Dermis blood vessel endothelial cell (primary cell): ENCODE results near the gene NPAS3. TPM values are rescaled to one million over a fixed set of nuclear protein-coding genes. Genes with fewer than 3 reads are reported as not detected.

Experiments used
- DNase-seq: peaks from one replicate; pipeline ENCODE4 v3.0.0; 2010
- total RNA-seq: library from RNA; depleted of rRNA; stranded (reverse); fragments of >200 nt; gene quantifications from 2 replicates; pipeline ENCODE4 v1.2.3, GENCODE V29; 2014

Gene NPAS3
- total RNA-seq, 1 donor from 2014 or later = not detected

DNA sequence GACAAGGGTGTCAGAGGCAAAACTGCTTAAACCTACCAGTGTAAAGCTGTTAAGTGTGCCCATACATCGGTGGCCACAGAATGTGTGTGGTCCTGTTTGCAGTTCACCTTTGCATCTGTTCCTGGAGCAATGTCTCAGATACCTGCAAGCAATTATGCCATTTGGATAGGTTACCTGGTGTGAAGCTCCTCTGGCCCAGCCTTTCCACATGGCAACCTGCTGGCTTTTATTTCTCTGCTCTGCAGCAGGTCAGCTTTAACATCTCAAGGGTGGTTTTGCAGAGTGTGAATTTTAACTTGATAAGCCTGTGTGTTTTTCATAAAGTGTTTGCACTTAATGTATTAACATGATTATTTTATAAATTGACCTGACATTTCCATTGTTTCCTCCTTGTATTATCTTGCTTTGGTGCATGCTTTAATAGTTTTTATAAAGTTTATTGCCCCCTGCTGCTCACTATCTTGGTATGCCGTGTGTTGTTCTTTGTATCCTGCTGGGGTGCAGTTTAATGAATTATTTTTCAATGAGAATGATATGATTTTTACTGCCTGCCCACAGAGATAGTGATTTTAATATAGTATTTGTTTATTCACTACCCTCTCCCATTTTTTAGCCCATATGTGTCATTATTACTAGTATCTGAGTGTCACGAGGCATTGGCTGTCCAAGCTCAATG is 403.8 kb downstream of the NPAS3 start:
- DNase-seq = no peak

DNA sequence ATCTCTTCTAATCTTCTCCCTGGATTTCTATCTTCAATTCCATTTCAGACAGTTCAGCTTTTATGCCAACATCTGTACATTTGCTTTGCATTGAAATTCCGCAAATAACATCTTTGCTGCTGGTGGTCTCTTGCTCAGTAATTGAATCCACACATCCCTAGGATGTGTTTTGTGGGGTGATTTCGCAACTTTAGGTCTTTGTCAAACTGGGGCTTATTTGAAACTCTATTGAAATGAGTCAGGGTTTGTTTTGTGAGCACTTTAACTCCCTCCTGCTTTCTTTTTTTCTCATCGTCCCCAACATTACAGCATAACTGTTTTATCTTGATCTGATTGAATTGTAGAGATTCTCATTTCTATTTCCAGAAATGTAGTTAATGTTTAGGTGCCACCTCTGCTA is 404.3 kb downstream of the NPAS3 start:
- no peak for DNase-seq

DNA sequence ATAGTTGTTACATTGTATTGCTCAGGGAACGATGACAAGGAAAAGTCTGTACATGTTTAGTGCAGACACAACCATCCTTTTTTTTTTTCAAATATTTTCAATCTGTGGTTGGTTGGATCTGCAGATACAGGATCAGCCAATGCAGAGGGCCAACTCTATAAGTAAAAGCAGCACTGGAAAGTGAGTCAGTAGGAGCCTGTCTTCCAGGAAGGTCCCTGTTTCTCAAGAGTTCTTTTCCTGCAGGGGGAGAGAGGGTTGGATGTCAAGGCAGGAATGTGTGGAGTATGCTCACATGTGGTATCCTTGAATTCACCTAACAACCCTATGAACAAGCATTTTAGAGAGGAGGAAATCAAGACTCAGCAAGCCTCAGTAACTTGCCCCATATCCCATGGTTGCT is 409.1 kb downstream of the NPAS3 start:
- DNase-seq = no peak

DNA sequence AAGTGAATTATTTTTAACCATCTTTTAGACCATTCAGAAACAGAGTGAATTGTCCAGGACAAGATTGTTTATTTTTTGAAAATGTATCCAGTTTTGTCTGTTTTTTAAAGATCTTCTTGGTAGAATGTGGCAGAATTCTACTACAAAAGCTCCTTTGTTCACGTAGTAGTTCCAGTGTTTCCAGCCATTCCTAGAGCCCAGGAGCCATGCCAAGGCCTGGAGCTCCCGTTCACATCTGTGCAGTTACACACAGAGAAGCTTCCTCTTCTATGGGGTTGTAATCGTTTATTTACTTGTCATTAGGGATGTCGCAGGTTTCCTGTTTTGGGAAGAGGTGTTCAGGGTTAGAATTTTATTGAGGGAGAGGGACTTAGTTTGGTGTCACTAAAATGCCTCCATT is 409.8 kb downstream of the NPAS3 start:
- DNase-seq = no peak

DNA sequence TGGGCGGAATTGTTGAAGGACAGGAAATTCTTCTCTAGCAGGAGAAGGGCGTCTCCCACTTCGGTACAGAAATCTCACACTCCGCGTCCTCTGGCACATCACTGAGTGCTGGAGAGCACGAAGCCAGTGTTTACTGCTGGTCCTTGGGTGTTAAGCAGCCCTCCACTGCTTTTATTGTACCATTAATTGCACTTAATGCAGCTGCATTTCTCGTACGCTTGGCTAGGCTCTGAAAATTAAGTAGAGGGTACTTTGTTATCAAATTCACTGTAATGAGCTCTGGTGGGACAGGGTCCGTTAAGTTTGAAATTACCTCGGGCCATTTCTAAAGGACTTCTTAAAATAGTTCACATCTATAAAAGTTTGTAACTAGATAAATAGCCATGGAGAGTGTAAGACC is 411.2 kb downstream of the NPAS3 start:
- no peak for DNase-seq

DNA sequence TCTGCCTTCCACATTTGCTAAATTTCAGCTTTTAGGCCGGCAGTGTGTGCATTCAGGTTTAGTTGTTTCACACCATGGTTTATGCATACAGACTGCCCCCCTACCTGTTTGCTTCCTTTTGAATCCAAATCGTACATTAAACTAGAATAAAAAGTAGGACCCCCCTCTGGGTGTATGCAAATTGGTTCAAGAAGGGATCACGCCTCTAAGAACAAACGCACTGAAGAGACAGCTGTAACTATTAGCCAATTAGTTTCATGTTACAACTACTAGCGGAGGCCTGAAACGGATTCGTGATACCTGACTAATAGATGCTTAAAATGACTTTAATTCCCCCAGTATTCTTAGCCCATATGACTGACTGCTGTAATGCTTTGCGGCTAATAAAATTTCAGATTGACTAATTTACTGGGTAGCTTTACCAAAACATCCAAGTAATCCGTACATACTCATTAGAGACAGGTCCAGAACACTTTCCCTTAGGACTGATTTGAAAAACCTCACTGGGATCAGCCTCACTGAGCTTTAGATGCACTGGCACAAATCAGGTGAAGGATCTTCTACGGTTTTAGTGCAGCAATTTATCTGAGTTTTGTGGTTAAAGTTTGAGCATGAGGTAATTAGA is 411.8 kb downstream of the NPAS3 start:
- no peak for DNase-seq

GRCh38 chr14:33352821-33353220 is 414.1 kb downstream of the NPAS3 start:
- no peak for DNase-seq

- DNase-seq = no peak
These were observed 417.5 kb downstream of the NPAS3 start for GRCh38 chr14:33356181-33356580.

DNA sequence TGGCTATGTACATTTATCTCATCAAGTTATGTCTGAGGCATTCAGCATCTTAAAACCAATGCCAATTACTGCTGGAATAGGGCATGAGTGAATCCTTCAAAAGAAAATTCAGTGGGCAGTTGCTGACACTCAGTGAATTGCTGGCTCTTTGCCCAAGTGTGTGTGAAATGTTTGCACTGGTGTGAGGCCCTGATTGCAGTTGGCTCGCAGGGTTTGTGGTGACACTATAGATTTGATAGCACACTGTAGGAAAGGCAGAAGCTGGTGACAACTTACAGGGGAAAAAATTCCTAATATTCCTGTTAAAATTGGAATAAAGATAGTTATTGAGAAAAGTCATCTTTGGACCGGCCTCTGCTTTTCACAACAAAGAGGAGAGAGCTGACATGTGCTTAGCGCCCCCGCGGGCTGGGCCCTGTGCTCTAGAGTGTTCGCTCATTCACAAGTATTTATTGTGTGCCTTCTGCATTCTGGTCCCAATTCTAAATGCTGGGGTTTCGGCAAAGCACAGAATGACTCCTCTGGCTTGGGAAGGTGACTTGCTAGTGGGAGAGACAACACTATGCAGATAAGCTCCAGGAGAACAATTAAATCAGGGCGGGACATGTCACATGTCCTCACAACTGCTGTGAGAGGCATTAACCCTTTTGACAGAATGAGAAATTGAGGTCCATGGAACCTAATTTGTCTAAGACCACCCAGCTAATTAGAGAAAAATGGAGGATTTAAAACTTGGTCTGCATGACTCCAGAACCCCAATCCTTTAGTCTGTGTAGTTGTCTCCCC is 418.7 kb downstream of the NPAS3 start:
- DNase-seq = no peak

GRCh38 chr14:33359288-33359881 is 420.7 kb downstream of the NPAS3 start:
- DNase-seq = no peak

- DNase-seq = no peak
These were observed 424.3 kb downstream of the NPAS3 start for GRCh38 chr14:33362934-33363333.

DNA sequence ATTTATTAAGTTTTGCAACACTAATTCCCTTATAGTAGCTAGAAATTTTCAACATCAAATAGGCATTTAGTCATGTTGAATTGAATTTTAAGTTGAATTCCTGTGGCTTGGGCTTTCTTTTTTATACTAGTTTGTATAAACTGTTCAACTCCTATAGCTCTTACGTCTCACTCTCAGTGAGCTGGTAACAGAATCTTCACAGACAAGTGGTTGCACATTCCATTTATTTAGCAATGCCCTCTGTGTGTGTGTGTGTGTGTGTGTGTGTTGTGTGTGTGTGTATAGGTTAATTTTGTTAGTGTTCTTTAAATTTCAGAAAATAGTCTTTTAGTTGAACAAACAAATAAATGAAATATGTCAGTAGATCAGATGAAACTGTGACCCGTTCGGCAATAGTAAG is 425.0 kb downstream of the NPAS3 start:
- no peak for DNase-seq

DNA sequence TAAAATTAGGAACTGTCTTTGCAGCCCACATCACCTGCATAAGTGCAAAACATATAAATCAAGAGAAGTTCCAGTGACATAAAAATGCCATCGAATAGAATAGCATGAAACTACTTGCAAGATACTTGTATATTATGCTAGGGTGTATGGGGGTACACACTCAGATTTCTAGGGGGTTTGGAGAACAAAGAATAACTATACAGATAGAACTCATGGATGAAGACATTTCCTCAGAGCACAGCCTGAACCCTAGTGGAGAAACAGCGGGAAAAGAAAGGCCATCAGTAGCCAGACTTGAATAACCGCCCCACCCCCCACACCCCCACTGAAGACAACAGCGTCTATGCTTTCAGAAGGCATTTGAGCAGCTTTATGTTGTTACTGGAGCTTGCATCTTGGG is 425.8 kb downstream of the NPAS3 start:
- no peak for DNase-seq

DNA sequence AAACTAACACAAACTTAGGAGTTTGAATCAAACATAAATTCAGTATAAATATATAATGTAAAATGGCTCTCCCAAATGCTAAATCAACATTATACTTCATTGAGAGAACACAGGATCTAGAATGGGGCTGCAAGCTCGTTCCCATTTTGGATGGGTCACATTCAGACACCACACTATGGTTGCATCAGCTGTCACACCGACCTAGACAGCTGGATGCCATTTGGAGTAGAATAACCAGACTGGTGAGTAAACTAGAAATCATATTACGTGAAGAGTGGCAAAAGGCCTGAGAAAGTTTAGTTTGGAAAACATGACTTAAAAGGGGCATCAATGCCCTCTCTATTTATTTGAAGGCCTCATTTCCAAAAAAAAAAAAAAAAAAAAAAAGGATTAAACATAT is 430.4 kb downstream of the NPAS3 start:
- no peak for DNase-seq

DNA sequence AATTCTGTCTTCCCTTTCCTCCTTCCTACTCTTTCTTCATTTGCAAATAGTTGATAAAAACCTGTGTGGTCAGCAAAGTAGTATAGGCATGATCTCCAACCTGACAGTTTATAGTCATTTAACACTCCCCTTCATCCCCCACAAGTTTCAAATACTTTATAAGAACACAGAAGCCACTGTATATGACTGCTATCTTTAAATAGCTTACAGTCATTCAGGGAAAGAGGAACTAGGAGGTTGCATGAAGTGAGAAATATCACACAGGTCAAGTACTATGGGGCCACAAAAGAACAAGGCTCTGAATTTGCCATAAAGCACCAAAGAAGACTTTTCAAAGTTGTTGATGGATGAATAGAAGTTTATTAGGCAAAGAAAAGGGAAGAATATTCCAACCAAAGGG is 431.3 kb downstream of the NPAS3 start:
- no peak for DNase-seq

DNA sequence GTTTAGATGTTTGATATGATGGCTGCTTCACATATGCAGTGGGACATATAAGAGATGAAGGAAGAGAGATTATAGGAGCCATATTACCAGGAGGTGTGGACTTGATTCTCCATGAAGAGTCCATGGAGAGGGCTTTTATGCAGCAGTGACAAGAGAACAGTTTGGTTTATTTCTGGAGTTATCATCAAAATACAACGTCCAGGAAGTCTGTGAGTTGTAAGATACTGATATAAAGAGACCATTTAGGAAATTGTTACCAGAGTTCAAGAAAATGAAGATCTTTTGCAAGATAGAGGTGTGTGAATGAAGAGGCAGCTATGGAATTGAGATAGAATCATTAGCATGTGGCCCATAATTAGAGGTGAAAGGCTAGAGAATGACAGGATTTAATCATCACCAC is 431.7 kb downstream of the NPAS3 start:
- DNase-seq = no peak

- DNase-seq = no peak
These were observed 436.5 kb downstream of the NPAS3 start for GRCh38 chr14:33375196-33375595.

GRCh38 chr14:33375786-33376185 is 437.1 kb downstream of the NPAS3 start:
- DNase-seq = no peak

GRCh38 chr14:33376510-33376909 is 437.8 kb downstream of the NPAS3 start:
- DNase-seq = no peak

DNA sequence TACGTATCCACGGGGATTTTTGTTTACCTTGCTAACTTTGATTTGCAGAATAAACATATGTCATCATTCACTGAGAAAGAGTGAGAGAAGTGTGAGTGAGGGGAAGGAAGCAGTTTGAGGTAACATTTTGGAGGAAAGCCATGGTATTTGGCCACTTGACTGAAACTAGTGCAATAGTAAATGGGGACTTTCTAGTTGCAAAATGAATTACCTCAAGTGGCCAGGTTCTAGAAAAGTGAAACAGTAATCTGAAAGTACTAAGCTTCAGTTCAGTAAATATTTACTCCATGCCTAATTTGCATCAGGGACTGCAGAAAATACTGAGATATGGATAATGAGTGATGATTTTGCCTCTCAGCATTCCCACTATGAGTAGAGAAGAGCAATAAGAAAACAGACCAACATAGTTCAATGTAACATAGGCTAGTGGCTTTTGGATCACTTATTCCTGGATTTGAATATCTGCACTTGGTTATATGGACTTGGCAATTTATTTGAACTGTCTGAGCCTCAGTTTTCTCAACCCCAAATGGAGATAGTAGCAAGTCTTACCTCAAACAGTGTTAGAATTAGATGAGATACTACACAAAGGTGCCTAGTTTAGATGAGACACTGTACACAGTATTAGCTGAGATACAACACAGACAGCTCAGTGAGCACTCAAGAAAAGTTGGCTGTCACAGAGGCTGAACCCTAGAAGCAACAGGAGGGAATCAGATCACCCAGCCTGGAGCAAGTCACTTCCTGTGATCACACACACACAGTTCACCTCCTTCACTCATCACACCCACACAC is 439.1 kb downstream of the NPAS3 start:
- DNase-seq = no peak

GRCh38 chr14:33381717-33382116 is 443.0 kb downstream of the NPAS3 start:
- no peak for DNase-seq

DNA sequence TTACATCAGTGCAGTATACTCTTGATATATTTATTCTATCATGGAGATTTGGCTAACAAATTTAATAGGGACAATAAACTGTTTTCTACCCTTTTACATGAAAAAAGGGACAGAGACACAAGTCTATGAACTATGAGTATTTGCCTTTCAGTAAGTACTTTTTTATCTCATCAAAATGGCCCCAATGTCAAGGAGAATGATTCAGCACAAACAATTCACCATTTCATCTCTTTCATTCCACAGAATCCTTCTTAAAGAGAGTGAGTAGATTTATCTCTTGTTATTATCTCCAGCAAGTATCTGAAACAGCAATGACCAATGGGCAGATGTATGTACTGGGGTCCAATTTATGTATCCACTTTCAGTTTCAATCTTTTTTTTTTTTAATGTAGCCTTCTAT is 447.5 kb downstream of the NPAS3 start:
- no peak for DNase-seq

DNA sequence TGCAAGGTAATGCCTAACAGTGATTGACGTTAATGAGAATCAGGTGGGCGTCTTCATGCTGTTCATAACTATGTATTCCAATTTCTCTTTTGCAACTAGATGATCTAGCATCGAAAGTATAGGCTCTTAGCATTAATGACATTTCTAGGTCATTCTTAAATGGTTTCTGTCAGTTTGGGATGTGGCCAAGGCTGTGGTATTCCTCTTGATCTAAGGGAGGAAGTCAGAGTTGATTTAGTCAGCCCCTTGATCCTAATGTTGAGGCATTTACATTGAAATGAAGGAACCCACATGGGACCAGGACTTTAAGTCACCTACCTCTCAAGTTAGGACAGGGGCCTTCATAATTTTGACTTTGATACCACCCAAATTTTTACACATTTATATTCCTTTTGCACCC is 448.1 kb downstream of the NPAS3 start:
- DNase-seq = no peak
